ENCODE measurements around the gene CARMIL3.

Gene CARMIL3

GRCh38 chr14:24064091-24064795 lies 12.4 kb downstream of the CARMIL3 start:
- no peak for TF ChIP-seq CTCF (IDR thresholded peaks at IDR 0.05; ENCODE audit: low read length, missing control alignments)
- no peak for DNase-seq (ENCODE audit: low read depth)
- H3K4me3 ChIP-seq (replicated peaks; ENCODE audit: low read depth, low read length): no peak overlapping the region

GRCh38 chr14:24064856-24065255 lies 13.0 kb downstream of the CARMIL3 start:
- TF ChIP-seq CTCF (IDR thresholded peaks at IDR 0.05; ENCODE audit: low read length, missing control alignments): no peak
- no peak overlapping the region for H3K4me3 ChIP-seq (replicated peaks; ENCODE audit: low read depth, low read length)

GRCh38 chr14:24065408-24065807 lies 13.6 kb downstream of the CARMIL3 start:
- no peak for TF ChIP-seq CTCF (IDR thresholded peaks at IDR 0.05; ENCODE audit: low read length, missing control alignments)
- DNase-seq (ENCODE audit: low read depth): no peak
- H3K4me3 ChIP-seq (replicated peaks; ENCODE audit: low read depth, low read length): no peak overlapping the region

More at GRCh38 chr14:24064856-24065255, 13.0 kb downstream of the CARMIL3 start:
- DNase-seq (ENCODE audit: low read depth): no peak

- no peak for TF ChIP-seq CTCF (IDR thresholded peaks at IDR 0.05; ENCODE audit: low read length, missing control alignments)
- no peak overlapping the region for H3K4me3 ChIP-seq (replicated peaks; ENCODE audit: low read depth, low read length)
- no peak for DNase-seq (ENCODE audit: low read depth)
Observed at GRCh38 chr14:24066496-24067132, 14.8 kb downstream of the CARMIL3 start.

DNA sequence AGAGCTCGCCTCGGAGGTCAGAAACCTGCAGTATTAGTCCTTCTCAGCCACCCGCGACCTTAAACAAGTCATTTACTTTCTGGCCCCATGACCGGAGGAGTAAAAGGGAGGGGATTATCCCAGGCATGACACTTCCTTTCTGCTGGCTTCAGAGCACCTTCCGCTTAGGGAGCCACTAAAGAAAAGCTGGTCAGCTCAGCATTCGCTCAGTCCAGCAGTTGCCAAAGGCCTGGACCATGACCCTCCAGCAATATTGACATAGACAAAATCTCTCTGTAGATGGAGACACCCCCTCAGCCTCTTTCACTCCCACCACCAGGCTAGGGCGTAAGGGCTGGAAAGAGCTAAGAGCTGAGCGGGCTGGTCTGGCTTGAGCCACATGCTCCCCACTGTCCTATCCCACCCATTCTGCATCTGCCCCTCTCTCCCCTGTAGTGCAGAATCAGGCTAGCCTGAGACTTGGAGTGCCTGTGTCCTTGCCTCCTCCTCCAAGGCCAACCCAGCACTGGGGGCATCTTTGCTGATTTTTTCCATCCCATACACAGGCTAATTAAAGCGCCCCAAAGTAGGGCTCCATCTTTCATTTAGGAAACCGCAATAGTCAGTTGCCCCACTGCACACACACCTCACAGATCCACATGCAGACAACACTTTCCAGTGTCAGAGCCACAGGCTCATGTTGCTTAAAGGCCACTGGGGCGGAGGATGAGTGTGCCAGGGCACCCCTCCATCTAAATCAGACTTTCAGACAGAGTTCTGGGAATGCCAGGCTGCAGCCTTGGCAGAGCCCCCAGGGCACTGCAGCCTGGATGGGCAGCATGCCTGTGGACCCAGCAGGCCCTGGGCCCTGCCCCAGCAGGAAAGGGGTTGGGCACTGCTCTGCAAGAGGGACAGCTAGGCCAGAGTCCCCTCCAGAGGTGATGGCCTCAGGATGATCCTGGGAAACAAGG lies 15.6 kb downstream of the CARMIL3 start:
- no peak for TF ChIP-seq CTCF (IDR thresholded peaks at IDR 0.05; ENCODE audit: low read length, missing control alignments)
- H3K4me3 ChIP-seq (replicated peaks; ENCODE audit: low read depth, low read length): no peak overlapping the region
- DNase-seq (ENCODE audit: low read depth): no peak

- DNase-seq (ENCODE audit: low read depth): no peak
- TF ChIP-seq CTCF (IDR thresholded peaks at IDR 0.05; ENCODE audit: low read length, missing control alignments): no peak
- H3K4me3 ChIP-seq (replicated peaks; ENCODE audit: low read depth, low read length): no peak overlapping the region
Observed at GRCh38 chr14:24068711-24069410, 17.1 kb downstream of the CARMIL3 start.
